Ovary (tissue), 3 donors: ENCODE data around the gene RBFOX2.

ENCODE experiments used
- CTCF ChIP-seq, 3 donors: fragments of 450-650 bp in 2 of 3; fragments of 200-600 bp in 1 of 3; IDR thresholded peaks; one replicate each; pipeline versions ENCODE4 v1.5.1 to v1.8.0; 2016 to 2022; ENCODE audit warnings: antibody characterized with exemption in 3 of 3, mild to moderate bottlenecking in 1 of 3
- POLR2A ChIP-seq: fragments of 450-650 bp; IDR thresholded peaks from one replicate; pipeline ENCODE4 v1.6.1; 2017; ENCODE audit warnings: antibody characterized with exemption, mild to moderate bottlenecking, moderate library complexity
- donor health status: DM: no; HTN: no; CAD: no.

- TF ChIP-seq POLR2A (no peak), CTCF (IDR thresholded peaks at IDR 0.05) (no peak)
Measured at GRCh38 chr22:35860087-35860733, 168.4 kb downstream of the RBFOX2 start.
